HepG2 (cell line): ENCODE measurements around the gene SELENOV. TPM values are rescaled to one million over a fixed set of nuclear protein-coding genes. Genes with fewer than 3 reads are reported as not detected.

Experiments
- ARID5B ChIP-seq: IDR thresholded peaks from 2 replicates; pipeline ENCODE4 v1.4.0; 2020; ENCODE audit warnings: mild to moderate bottlenecking, missing genetic modification reagents
- ARNT2 ChIP-seq: sonication (generic); formaldehyde crosslinking; IDR thresholded peaks from 2 replicates; pipeline ENCODE4 v1.8.0; 2022; ENCODE audit warnings: mild to moderate bottlenecking, low read depth, missing genetic modification reagents, moderate library complexity
- CTCF ChIP-seq: sonication (generic); formaldehyde crosslinking; IDR thresholded peaks from 2 replicates; pipeline ENCODE4 v1.5.0; 2020; ENCODE audit warnings: mild to moderate bottlenecking, missing genetic modification reagents, moderate library complexity
- ETV5 ChIP-seq: IDR thresholded peaks from 2 replicates; pipeline ENCODE4 v1.6.1; 2018; ENCODE audit warnings: missing biosample characterization, missing genetic modification reagents, inconsistent platforms, borderline replicate concordance
- GABPB1 ChIP-seq: IDR thresholded peaks from 2 replicates; pipeline ENCODE4 v1.6.1; 2016; ENCODE audit warnings: mild to moderate bottlenecking, missing genetic modification reagents, moderate library complexity, missing compliant biosample characterization
- HINFP ChIP-seq: sonication (generic); formaldehyde crosslinking; IDR thresholded peaks from 2 replicates; pipeline ENCODE4 v1.4.0; 2020; ENCODE audit warnings: low read depth, mild to moderate bottlenecking, missing genetic modification reagents
- HNRNPLL ChIP-seq: fragments of 200-400 bp; formaldehyde crosslinking; IDR thresholded peaks from 2 replicates; pipeline ENCODE4 v1.6.1; 2017; ENCODE audit warnings: mild to moderate bottlenecking, low read depth, low read length; ENCODE audit not compliant: poor library complexity, severe bottlenecking
- MTA1 ChIP-seq: sonication (generic); formaldehyde crosslinking; IDR thresholded peaks from 2 replicates; pipeline ENCODE4 v1.4.0; 2020; ENCODE audit warnings: missing genetic modification reagents, mild to moderate bottlenecking, borderline replicate concordance
- PATZ1 ChIP-seq: sonication (generic); formaldehyde crosslinking; IDR thresholded peaks from 2 replicates; pipeline ENCODE4 v1.4.0; 2020; ENCODE audit warnings: missing genetic modification reagents
- RFX1 ChIP-seq: fragments of 450-650 bp; IDR thresholded peaks from 2 replicates; pipeline ENCODE4 v1.6.1; 2017
- SOX6 ChIP-seq, 2 experiments: fragments of 450-650 bp in 1 of 2; sonication (generic) in 1 of 2; formaldehyde crosslinking in 1 of 2; IDR thresholded peaks; 2 replicates each; pipeline versions ENCODE4 v1.4.0 to v1.6.1; 2017 to 2020; ENCODE audit warnings: antibody characterized with exemption in 1 of 2, mild to moderate bottlenecking in 1 of 2, missing genetic modification reagents in 1 of 2
- TEAD3 ChIP-seq: optimal IDR thresholded peaks from 2 replicates; pipeline ENCODE3; 2016; ENCODE audit warnings: borderline replicate concordance
- TFAP4 ChIP-seq: sonication (generic); IDR thresholded peaks from 2 replicates; pipeline ENCODE4 v1.6.1; 2016; ENCODE audit warnings: low read depth, borderline replicate concordance
- TFDP1 ChIP-seq: IDR thresholded peaks from 2 replicates; pipeline ENCODE4 v1.6.1; 2016; ENCODE audit warnings: missing compliant biosample characterization, missing genetic modification reagents, borderline replicate concordance
- ZNF350 ChIP-seq: sonication (generic); formaldehyde crosslinking; IDR thresholded peaks from 2 replicates; pipeline ENCODE4 v1.4.0; 2020; ENCODE audit warnings: mild to moderate bottlenecking, low read depth, missing genetic modification reagents, borderline replicate concordance
- ZNF879 ChIP-seq: sonication (generic); formaldehyde crosslinking; IDR thresholded peaks from 2 replicates; pipeline ENCODE4 v1.8.1; 2023; ENCODE audit warnings: missing genetic modification reagents
- polyA plus RNA-seq, 8 experiments: library from polyadenylated mRNA; depleted of rRNA in 3 of 8; stranded (reverse) in 7 of 8; unstranded in 1 of 8; fragments of >200 nt; fragmentation: Illumina TruSeq in 4 of 8; extraction: Trizol in 4 of 8; gene quantifications; 2 replicates each; pipeline versions ENCODE4 v1.2.1 to v1.2.3, GENCODE V29; 2011 to 2016; ENCODE audit warnings: low read depth in 4 of 8, missing spikeins in 1 of 8, mixed read lengths in 1 of 8; ENCODE audit not compliant: insufficient read depth in 1 of 8
- total RNA-seq, 5 experiments: library from RNA; depleted of rRNA; stranded (reverse); fragments of >200 nt; fragmentation: Illumina TruSeq; extraction: Trizol; gene quantifications; 2 replicates each; pipeline ENCODE4 v1.2.3, GENCODE V29; 2016; ENCODE audit warnings: low read depth in 1 of 5

SELENOV gene
- total and polyA plus RNA-seq, 2 of the 13 experiments (the other 11 are each of a cell fraction or from before 2014, with no cell fraction given): not detected

- TF ChIP-seq PATZ1 (CRISPR knock-in tag): peak; percentile 82
- peak; percentile 17 for TF ChIP-seq TEAD3 (CRISPR knock-in tag)
- TF ChIP-seq CTCF: peak; percentile 88
- peak; percentile 48; the same call in 1 of the 2 replicates for TF ChIP-seq GABPB1
- TF ChIP-seq SOX6 (IDR thresholded peaks at IDR 0.05): no peak
- peak; percentile 38; the same call in 1 of the 2 replicates for TF ChIP-seq SOX6 (CRISPR knock-in tag; IDR thresholded peaks at IDR 0.05)
- TF ChIP-seq RFX1: no peak
- TF ChIP-seq ETV5 (CRISPR knock-in tag): 0 out of 2 replicates have a peak, but pooled peaks have one; percentile 29
- no peak for TF ChIP-seq ZNF879 (CRISPR knock-in tag)
- TF ChIP-seq TFDP1 (CRISPR knock-in tag): peak; percentile 47; the same call in 1 of the 2 replicates
- peak; percentile 49; the same call in 1 of the 2 replicates for TF ChIP-seq HINFP (CRISPR knock-in tag)
- TF ChIP-seq ARID5B: 0 out of 2 replicates have a peak, but pooled peaks have one; percentile 9
- TF ChIP-seq MTA1: no peak
- TF ChIP-seq HNRNPLL: peak; percentile 82
- peak; percentile 89 for TF ChIP-seq TFAP4
- TF ChIP-seq ZNF350 (CRISPR knock-in tag): peak; percentile 46; the same call in 1 of the 2 replicates
- TF ChIP-seq ARNT2 (CRISPR knock-in tag): no peak
Measured at GRCh38 chr19:39497996-39498797, 16.7 kb upstream of the SELENOV start (continued).
